HUES6 (cell line): Measurements from ENCODE around the gene FAM177B.

Experiments
- H3K27ac ChIP-seq: 2 replicates; pipeline ENCODE4 v1.7.0; 2013; ENCODE audit warnings: low read depth, mild to moderate bottlenecking, low read length, inconsistent platforms
- H3K27me3 ChIP-seq: 2 replicates; pipeline ENCODE4 v1.6.1; 2013; ENCODE audit warnings: low read length; ENCODE audit not compliant: control insufficient read depth, insufficient read depth
- H3K36me3 ChIP-seq: 2 replicates; pipeline ENCODE4 v1.6.1; 2013; ENCODE audit warnings: low read length; ENCODE audit not compliant: control insufficient read depth, insufficient read depth
- H3K4me1 ChIP-seq: 2 replicates; pipeline ENCODE4 v1.6.1; 2013; ENCODE audit warnings: low read length; ENCODE audit not compliant: control insufficient read depth, insufficient read depth
- H3K4me3 ChIP-seq: 2 replicates; pipeline ENCODE4 v1.5.1; 2013; ENCODE audit warnings: low read depth, low read length
- H3K9ac ChIP-seq: one replicate; pipeline ENCODE4 v1.6.1; 2013; ENCODE audit warnings: mild to moderate bottlenecking, low read length
- H3K9me3 ChIP-seq: 2 replicates; pipeline ENCODE4 v1.6.1; 2013; ENCODE audit warnings: low read depth, low read length; ENCODE audit not compliant: control insufficient read depth, insufficient read depth

The FAM177B gene

DNA sequence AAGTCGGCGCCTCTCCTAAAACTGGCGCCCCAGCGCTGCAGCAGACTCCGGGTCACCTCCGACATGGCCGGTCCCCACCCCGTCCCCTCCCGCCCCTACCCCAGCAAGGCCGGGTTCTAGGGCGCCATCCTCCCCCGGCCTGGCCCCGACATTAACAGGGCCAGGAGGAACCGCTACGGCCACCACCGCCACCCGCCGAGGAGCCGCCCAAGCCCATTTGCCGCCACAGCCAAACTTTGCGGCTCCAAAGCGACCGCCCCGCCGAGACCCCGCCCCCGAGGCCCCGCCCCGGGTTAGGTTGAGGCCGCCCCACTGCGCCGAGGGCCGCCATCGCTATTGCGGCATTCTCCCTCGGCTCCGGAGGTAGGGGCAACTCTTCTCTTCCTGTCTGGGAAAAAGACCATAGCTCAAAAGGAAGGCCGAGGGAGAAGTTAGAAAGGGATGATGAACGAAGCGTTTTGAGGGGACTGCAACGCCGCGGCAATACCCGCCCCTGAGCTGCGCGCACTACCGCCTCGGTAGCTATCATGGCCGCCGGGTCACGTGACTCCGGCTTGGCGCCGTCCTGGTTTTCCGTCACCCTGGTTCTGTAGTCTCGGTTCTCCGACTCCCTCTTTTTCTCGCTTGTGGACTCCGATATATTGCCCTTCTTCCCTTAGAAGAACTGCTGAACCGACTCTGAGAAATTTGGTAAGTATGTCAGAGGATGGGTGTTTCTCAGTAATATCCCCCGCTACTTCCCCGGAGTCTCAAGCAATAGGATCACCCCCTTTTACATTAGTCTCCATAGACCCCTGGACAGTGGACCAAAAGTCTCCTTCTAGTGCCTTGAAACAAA is 24.5 kb upstream of the FAM177B start, which contains the start of the genes AIDA and BROX:
Gene AIDA, minus strand, starts transcription at position 239 of the 838 bp plus-strand sequence. Its CDS starts 174 bp downstream, at position 65.
Gene BROX, plus strand, starts transcription at position 312 of the 838 bp plus-strand sequence. CDS start 3,136 bp downstream, outside the sequence.
- H3K9me3 ChIP-seq, result no peaks in the 10 kb centered on the region
- peak within 1 kb of the TSS; percentile 100 for H3K27ac ChIP-seq
- peak within 1 kb of the TSS; percentile 99 for H3K9ac ChIP-seq
- H3K36me3 ChIP-seq, result 0 out of 2 replicates have a peak, but pooled peaks cover 8% of the 10 kb centered on the region
- H3K4me3 ChIP-seq, result peak within 1 kb of the TSS; percentile 100
- H3K4me1 ChIP-seq, result peaks cover 8% of the 10 kb centered on the region; the same call in 1 of the 2 replicates
- H3K27me3 ChIP-seq, result no peaks in the 10 kb centered on the region

DNA sequence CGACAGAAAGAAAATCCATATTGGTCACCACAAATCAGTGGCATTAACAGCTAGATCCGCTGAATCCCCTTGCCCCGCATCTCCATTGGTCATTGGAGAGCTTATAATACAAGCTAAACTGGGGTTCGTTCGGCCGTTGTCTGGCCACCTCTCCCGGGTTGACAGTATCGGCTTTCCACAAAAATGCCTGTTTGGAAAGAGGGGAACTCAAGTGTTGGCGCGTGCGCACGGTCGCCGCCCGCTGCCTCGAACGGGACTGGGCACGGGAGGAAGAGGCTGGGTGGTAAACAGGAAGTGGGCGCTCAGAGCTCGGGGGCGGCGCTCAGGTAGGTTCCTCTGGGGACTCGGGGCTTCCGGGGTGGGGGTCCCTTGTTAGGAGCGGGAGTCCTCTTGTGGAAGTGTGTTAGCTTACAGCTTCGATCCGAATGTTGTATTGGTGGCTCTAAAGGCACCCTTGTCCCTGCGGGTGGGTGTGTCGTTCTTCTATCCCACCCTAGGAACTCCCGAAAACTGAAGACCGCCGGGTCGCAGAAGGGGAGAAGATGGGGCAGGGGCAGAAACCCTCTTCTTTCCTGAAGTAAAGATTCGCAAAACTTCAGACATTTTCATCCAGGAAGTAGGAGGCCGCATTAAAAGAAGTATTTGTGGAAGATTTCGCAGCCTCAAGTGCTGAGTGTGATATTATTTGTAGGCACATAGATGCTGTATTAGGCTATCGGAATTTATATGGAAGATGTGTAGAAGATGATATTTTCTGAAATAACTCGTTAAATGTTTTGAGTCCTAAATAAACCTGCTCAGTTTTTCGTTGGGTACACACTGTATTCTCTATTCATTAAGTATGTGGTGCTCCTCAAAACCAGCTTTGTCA is 23.7 kb upstream of the FAM177B start:
- Histone ChIP-seq H3K4me3 (peak overlapping the region; percentile 100), H3K9me3 (no peaks in the 10 kb centered on the region), H3K36me3 (peaks cover 16% of the 10 kb centered on the region; the same call in 1 of the 2 replicates), H3K4me1 (peaks cover 8% of the 10 kb centered on the region; the same call in 1 of the 2 replicates), H3K27me3 (no peaks in the 10 kb centered on the region), H3K9ac (peak overlapping the region; percentile 99), H3K27ac (peak overlapping the region; percentile 100; the same call in 1 of the 2 replicates)

DNA sequence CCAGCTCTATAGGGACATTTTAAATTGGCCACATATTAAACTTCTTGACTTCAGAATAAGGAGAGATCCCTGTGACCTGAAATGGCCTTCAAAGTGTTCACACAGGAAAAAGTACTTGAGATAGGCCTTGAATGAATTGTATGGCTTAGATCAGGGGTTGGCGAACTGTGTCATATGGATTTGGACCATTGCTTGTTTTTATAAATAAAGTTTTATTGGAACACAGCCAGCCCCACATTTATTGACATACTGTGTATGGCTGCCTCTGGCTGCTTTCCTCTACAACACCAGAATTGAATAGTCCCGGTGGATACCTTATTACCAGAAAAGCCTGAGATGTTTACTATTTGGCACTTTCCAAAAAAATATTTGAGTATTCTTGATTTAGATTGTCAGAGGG is 20.6 kb upstream of the FAM177B start:
- no peak overlapping the region for H3K27ac ChIP-seq
- no peak overlapping the region for H3K9ac ChIP-seq
- no peaks in the 10 kb centered on the region for H3K9me3 ChIP-seq
- H3K4me3 ChIP-seq, result no peak overlapping the region
- H3K27me3 ChIP-seq, result no peaks in the 10 kb centered on the region
- H3K4me1 ChIP-seq, result no peaks in the 10 kb centered on the region
- H3K36me3 ChIP-seq, result peaks cover 36% of the 10 kb centered on the region

DNA sequence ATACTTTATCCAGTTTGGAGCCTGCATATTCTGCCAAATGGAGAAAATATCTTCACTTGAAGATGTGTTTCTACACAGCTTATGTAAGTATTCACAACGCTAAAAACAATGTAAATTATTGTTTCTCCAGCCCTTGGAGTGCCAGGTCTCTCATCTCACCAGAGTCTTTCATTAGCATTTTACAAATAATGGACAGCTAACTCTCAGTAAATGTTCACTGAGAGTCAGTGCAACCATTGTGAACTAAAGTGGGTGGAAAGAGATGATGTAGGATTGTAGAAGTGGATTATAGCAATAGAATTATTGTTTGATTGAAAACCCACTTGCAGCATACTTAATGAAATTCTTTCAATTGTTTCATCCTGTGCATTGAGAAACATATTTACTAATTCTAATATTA is 8.3 kb upstream of the FAM177B start:
- Histone ChIP-seq H3K4me3 (no peak overlapping the region), H3K9ac (no peak overlapping the region), H3K4me1 (no peaks in the 10 kb centered on the region), H3K27me3 (no peaks in the 10 kb centered on the region), H3K27ac (no peak overlapping the region), H3K36me3 (peaks cover 92% of the 10 kb centered on the region), H3K9me3 (no peaks in the 10 kb centered on the region)

DNA sequence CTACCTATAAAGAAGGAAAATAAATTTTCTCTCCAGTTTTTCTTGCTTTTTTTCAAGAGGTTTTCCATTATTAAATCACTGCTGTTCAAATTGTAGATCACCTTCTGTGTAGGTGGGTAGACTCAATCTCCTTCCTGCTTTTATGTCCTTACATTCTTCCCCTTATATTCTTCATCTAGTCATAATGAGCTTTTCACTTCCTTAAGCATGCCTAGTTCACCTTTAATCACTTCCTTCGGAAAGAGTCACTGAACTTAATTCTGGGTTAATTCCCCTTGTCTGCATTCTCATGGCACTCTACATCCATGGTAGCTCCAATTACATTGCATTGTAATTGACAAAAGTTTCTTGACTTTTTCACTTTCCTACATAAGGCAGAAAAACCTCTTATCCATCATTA is 6.1 kb upstream of the FAM177B start:
- Histone ChIP-seq H3K27me3 (no peaks in the 10 kb centered on the region), H3K9ac (no peak overlapping the region), H3K4me1 (peaks cover 5% of the 10 kb centered on the region), H3K27ac (no peak overlapping the region), H3K9me3 (no peaks in the 10 kb centered on the region), H3K36me3 (peaks cover 84% of the 10 kb centered on the region), H3K4me3 (no peak overlapping the region)

DNA sequence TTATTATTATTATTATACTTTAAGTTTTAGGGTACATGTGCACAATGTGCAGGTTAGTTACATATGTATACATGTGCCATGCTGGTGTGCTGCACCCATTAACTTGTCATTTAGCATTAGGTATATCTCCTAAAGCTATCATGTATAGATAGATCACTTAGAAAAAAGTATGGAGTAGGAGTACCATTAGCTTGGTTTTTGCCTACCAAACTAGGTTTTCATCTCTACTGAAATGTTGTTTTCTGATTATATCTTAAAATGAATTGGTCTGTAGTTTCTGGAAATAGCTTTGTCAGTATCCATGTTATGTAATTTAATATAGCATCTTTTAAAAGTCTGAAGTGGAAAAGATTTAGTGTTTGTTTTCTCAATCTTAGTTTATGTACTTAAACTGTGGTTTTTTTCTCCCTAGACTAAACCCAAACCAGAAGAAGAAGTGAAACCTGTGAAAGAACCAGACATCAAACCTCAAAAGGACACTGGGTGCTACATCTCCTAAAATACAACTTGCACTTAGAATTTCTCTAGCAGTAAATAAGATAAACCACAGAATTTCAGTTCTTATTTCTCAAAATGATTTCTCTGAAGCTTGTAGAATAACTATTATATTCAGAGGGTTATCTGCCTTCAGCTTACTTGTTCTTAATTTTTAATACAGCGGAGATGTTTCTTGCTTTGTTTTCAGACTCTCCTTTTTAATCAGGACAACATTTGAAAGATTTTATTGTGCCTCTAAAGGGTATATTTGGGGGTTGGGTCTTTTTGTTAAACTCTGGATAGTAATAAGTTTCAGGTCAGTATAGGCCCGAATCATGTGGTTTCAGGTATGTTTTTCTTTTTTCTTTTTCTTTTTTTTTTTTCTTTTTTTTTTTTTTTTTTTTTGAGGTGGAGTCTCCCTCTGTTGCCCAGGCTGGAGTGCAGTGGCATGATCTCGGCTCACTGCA is 4.5 kb upstream of the FAM177B start:
- Histone ChIP-seq H3K4me3 (no peak overlapping the region), H3K36me3 (peaks cover 68% of the 10 kb centered on the region), H3K9ac (no peak overlapping the region), H3K9me3 (no peaks in the 10 kb centered on the region), H3K4me1 (peaks cover 18% of the 10 kb centered on the region), H3K27me3 (no peaks in the 10 kb centered on the region), H3K27ac (no peak overlapping the region)

DNA sequence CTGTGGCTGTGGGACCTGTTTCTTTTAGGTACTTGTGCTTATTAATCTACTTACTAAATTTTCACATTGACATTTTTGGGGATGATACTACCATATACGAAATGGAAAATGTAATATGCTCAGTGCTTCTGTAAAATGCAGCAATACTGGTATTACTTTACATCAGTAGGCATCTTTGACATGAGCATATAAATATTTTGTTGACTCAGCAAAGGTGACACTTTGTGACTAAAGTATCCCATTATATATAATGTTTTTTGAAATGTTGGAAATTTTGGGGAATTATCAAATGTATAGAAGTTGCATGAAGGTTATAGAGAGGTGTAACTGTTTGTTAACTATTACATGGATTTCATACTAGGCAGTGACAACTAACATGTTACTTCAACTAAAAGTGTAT is 2.3 kb upstream of the FAM177B start:
- Histone ChIP-seq H3K9ac (no peak overlapping the region), H3K27ac (no peak overlapping the region), H3K4me1 (peaks cover 18% of the 10 kb centered on the region), H3K4me3 (no peak overlapping the region), H3K9me3 (no peaks in the 10 kb centered on the region), H3K27me3 (no peaks in the 10 kb centered on the region), H3K36me3 (peaks cover 47% of the 10 kb centered on the region)

DNA sequence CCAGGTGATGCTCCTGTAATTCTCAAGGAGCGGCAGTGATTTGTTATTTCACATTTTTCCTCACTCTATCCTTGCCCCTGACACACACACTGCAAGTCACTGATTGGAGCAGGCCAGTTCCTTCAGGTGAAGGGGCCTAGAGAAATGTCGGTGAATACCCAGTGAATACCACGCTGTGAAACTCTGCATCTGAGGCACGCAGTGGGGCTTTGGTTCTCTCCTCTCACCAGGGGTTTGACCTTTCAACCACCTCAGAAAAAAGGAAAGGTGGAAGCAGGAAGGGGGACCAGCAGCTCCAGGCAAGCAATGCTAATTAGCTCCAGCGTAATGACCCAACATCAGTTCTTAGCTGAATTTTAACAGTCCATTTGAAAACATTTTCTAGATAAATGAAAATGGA is 532 bp upstream of the FAM177B start:
- Histone ChIP-seq H3K27ac (no peak overlapping the region), H3K9ac (no peak overlapping the region), H3K9me3 (no peaks in the 10 kb centered on the region), H3K4me1 (peaks cover 18% of the 10 kb centered on the region), H3K36me3 (peaks cover 30% of the 10 kb centered on the region), H3K27me3 (no peaks in the 10 kb centered on the region), H3K4me3 (peak overlapping the region; percentile 17; the same call in 1 of the 2 replicates)

DNA sequence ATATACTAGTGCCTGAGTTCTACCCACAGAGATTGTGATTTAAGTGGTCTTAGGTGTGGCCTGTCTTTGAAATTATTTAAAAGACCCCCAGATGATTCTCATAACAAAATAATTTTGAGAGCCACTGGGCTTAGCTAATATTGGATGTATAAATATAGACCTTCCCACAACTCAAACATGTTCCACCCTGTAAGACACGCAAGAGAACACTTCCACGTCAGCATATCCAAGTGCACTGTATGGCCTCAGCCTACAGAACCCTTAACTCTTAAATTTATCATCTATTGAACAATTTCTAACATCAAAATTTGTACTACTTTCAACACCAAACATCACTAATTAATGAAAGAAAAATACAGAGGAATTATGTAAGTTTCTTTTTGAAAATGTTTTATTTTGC is 2.5 kb downstream of the FAM177B start:
- no peaks in the 10 kb centered on the region for H3K27me3 ChIP-seq
- no peaks in the 10 kb centered on the region for H3K9me3 ChIP-seq

DNA sequence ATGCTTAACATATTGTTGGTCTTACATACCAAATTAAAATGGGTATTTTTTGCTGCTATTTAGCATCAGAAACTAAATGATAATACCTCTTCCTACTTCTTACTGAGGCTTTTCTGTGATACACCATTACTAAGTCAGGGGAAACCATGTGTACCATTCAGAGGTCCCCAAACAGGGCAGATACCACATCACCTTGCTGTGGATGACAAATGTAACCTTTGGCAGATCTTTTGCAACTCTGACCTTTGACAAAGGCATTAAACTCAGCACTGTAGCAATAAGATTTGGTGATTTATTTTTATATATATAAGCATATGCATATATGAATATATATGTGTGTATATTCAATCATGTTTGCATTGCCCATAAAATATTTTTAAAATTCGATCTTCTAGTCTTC is 2.9 kb downstream of the FAM177B start:
- H3K4me1 ChIP-seq, result peaks cover 18% of the 10 kb centered on the region
- no peaks in the 10 kb centered on the region for H3K36me3 ChIP-seq
- H3K27ac ChIP-seq, result no peak overlapping the region
- no peak overlapping the region for H3K4me3 ChIP-seq
- no peak overlapping the region for H3K9ac ChIP-seq
- no peaks in the 10 kb centered on the region for H3K9me3 ChIP-seq
- no peaks in the 10 kb centered on the region for H3K27me3 ChIP-seq

More for the DNA sequence above, 2.5 kb downstream of the FAM177B start:
- Histone ChIP-seq H3K36me3 (peaks cover 4% of the 10 kb centered on the region; the same call in 1 of the 2 replicates), H3K9ac (no peak overlapping the region), H3K27ac (no peak overlapping the region), H3K4me3 (no peak overlapping the region), H3K4me1 (peaks cover 18% of the 10 kb centered on the region)
